Measurements from ENCODE around the gene RAB23.

The RAB23 gene

DNA sequence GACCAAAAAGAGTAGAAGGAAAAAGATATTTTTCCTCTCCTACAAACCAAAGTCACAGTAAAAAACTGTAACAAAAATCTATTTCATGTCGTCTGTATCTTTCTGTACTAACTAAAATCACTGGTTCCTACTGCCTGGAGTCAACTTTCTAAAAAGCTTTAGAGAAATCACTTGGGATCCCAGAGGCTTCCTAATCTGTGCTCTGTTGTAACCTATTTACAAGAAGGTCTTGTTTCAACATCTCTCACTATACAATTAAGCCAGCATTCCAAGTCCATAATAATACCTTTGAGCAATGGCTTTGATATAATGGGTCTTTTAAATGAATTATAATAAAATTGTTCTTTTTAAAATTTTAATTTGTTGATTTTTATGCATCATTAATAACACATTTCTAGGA lies 20.4 kb downstream of the RAB23 start:
- no peak for TF ChIP-seq ZFX (IDR thresholded peaks at IDR 0.05; ENCODE audit: borderline replicate concordance)
- TF ChIP-seq, protein P1, sequence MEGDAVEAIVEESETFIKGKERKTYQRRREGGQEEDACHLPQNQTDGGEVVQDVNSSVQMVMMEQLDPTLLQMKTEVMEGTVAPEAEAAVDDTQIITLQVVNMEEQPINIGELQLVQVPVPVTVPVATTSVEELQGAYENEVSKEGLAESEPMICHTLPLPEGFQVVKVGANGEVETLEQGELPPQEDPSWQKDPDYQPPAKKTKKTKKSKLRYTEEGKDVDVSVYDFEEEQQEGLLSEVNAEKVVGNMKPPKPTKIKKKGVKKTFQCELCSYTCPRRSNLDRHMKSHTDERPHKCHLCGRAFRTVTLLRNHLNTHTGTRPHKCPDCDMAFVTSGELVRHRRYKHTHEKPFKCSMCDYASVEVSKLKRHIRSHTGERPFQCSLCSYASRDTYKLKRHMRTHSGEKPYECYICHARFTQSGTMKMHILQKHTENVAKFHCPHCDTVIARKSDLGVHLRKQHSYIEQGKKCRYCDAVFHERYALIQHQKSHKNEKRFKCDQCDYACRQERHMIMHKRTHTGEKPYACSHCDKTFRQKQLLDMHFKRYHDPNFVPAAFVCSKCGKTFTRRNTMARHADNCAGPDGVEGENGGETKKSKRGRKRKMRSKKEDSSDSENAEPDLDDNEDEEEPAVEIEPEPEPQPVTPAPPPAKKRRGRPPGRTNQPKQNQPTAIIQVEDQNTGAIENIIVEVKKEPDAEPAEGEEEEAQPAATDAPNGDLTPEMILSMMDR (IDR thresholded peaks at IDR 0.05): no peak
- no peak overlapping the region for H3K27ac ChIP-seq

DNA sequence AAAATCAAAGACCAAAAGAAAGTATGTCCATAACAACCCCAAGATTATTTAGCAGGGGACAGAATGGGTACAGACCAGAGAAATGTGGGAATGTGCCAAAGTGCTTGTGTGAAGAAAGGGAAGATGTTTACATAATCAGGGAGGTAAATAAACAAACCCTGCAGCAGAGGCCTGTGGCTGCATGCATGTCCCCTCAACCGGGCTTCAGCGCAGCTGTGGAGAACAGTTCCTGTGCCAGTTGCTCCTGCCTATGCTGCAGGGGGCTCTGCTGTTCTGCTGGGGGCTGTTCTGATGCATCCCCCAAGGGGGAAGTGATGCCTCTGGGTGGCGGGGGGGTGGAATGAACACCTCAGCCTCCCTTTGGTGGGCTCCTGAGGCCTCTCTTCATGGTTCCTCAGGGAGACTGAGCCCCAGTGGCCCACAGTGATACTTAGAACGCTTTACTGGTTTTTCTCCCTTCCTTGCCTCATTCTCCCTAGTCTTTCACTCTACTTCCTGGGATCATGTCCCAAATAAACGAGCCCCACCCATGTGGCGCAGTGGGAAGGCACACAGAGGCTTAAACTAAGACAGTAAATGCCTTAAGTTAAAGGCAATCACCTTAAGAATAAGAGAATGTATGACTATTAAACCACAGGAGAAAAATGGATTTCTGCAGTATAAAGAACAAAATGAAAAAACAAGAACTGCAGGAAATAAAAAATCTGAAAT lies 23.0 kb downstream of the RAB23 start:
- peak overlapping the region; percentile 63 for H3K27ac ChIP-seq
- TF ChIP-seq, protein P1 (IDR thresholded peaks at IDR 0.05): no peak
- no peak for TF ChIP-seq ZFX (IDR thresholded peaks at IDR 0.05; ENCODE audit: borderline replicate concordance)

DNA sequence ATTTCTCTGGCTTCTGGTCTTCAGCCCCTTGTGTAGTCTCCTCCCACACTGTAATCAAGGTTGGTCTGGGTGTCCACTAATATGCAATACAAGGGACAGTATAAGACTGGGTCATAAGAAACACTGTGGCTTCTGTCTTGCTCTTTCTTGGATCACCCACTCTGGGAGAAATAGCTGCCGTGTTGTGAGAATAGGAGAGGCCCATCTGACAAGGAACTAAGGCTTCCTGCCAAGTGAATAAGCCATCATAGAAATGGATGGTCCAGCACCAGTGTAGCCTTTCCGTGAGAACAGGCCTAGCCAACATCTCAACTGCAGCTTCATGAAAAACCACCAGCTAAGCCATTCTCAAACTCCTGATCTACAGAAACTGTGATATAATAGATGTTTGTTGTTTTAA lies 26.6 kb downstream of the RAB23 start:
- TF ChIP-seq, protein P1 (IDR thresholded peaks at IDR 0.05): no peak
- TF ChIP-seq ZFX (IDR thresholded peaks at IDR 0.05; ENCODE audit: borderline replicate concordance): no peak
- no peak overlapping the region for H3K27ac ChIP-seq

- no peak for TF ChIP-seq ZFX (IDR thresholded peaks at IDR 0.05; ENCODE audit: borderline replicate concordance)
- TF ChIP-seq, protein P1 (IDR thresholded peaks at IDR 0.05): no peak
- no peak overlapping the region for H3K27ac ChIP-seq
Observed at GRCh38 chr6:57193177-57193576, 28.9 kb downstream of the RAB23 start.

- no peak overlapping the region for H3K27ac ChIP-seq
- TF ChIP-seq ZFX (IDR thresholded peaks at IDR 0.05; ENCODE audit: borderline replicate concordance): no peak
- TF ChIP-seq, protein P1 (IDR thresholded peaks at IDR 0.05): peak; percentile 33; the same call in 1 of the 2 replicates
Observed at GRCh38 chr6:57190140-57190539, 32.0 kb downstream of the RAB23 start.

DNA sequence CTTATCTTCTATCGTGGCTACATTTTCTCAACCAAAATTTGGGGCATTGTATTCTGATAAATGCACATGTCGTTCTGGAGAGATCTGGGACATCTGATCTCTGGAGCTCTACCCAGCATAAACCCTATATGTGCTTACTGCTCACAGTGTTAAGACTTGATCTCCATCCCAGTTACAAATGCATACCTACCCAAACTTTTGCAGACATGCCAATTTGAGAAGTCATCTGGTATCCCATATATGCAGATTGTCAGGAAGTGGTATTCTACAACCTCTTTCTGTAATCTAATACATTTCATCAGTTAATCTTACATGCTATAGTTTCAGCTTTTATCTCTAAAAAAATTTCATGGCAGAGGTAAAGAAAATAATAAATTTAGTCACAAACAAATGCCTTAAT lies 38.8 kb downstream of the RAB23 start:
- no peak for TF ChIP-seq ZFX (IDR thresholded peaks at IDR 0.05; ENCODE audit: borderline replicate concordance)
- TF ChIP-seq, protein P1 (IDR thresholded peaks at IDR 0.05): no peak
- H3K27ac ChIP-seq: no peak overlapping the region

GRCh38 chr6:57182017-57182432 lies 40.1 kb downstream of the RAB23 start:
- H3K27ac ChIP-seq: no peak overlapping the region

More at GRCh38 chr6:57182017-57182432, 40.1 kb downstream of the RAB23 start:
- TF ChIP-seq ZFX (IDR thresholded peaks at IDR 0.05; ENCODE audit: borderline replicate concordance): no peak
- TF ChIP-seq, protein P1 (IDR thresholded peaks at IDR 0.05): no peak
